Non-pigmented ciliary epithelial cell (primary cell): ENCODE measurements around the gene SLAMF6.
"Not testable (repeated sequence)": the region's sequence is repeated elsewhere in the genome, so short reads cannot be mapped to it uniquely, and the experiment has no call there.

ENCODE experiments used
- DNase-seq: peaks from one replicate; pipeline ENCODE4 v3.0.0-alpha.2; 2010; ENCODE audit warnings: low read depth

The SLAMF6 gene

GRCh38 chr1:160542303-160542945, 19.4 kb upstream of the SLAMF6 start:
- DNase-seq, result no peak

GRCh38 chr1:160541622-160542302, 18.7 kb upstream of the SLAMF6 start:
- no peak for DNase-seq

- DNase-seq, result no peak
Measured at GRCh38 chr1:160540859-160541233, 17.8 kb upstream of the SLAMF6 start.

- DNase-seq, result no peak
Measured at GRCh38 chr1:160539990-160540858, 17.2 kb upstream of the SLAMF6 start.

- no peak for DNase-seq
Measured at GRCh38 chr1:160539684-160539989, 16.6 kb upstream of the SLAMF6 start.

- no peak for DNase-seq
Measured at GRCh38 chr1:160538985-160539651, 16.1 kb upstream of the SLAMF6 start.

GRCh38 chr1:160537714-160538665, 14.9 kb upstream of the SLAMF6 start:
- no peak for DNase-seq

- DNase-seq, result no peak
Measured at GRCh38 chr1:160534823-160535605, 12.0 kb upstream of the SLAMF6 start.

GRCh38 chr1:160532557-160532813, 9.4 kb upstream of the SLAMF6 start:
- not testable (repeated sequence) for DNase-seq

- not testable (repeated sequence) for DNase-seq
Measured at GRCh38 chr1:160531809-160532556, 8.9 kb upstream of the SLAMF6 start.

GRCh38 chr1:160529401-160529952, 6.4 kb upstream of the SLAMF6 start:
- not testable (repeated sequence) for DNase-seq

GRCh38 chr1:160523789-160524188, 734 bp upstream of the SLAMF6 start:
- DNase-seq, result not testable (repeated sequence)

GRCh38 chr1:160522136-160522535, 919 bp downstream of the SLAMF6 start:
- DNase-seq, result no peak

- no peak for DNase-seq
Measured at GRCh38 chr1:160521554-160521953, 1.5 kb downstream of the SLAMF6 start.

GRCh38 chr1:160520999-160521398, 2.1 kb downstream of the SLAMF6 start:
- no peak for DNase-seq

- no peak for DNase-seq
Measured at GRCh38 chr1:160520582-160520981, 2.5 kb downstream of the SLAMF6 start.

GRCh38 chr1:160519642-160520435, 3.2 kb downstream of the SLAMF6 start:
- no peak for DNase-seq

- not testable (repeated sequence) for DNase-seq
Measured at GRCh38 chr1:160517519-160517918, 5.5 kb downstream of the SLAMF6 start.

- DNase-seq, result not testable (repeated sequence)
Measured at GRCh38 chr1:160515908-160516307, 7.1 kb downstream of the SLAMF6 start.
